HCT116 (cell line): ENCODE results near the gene TJP1.

Source experiments
- ELF1 ChIP-seq: IDR thresholded peaks from 2 replicates; pipeline ENCODE4 v1.6.1; 2012; ENCODE audit warnings: low read depth, borderline replicate concordance
- EZH2 ChIP-seq: fragments of 200-600 bp; sonication (generic); IDR thresholded peaks from 2 replicates; pipeline ENCODE4 v1.6.1; 2017; ENCODE audit warnings: antibody characterized with exemption, mixed run types
- POLR2A ChIP-seq: IDR thresholded peaks from 2 replicates; pipeline ENCODE4 v1.7.0; 2011; ENCODE audit warnings: borderline replicate concordance; ENCODE audit not compliant: insufficient read depth, insufficient read length; ENCODE audit errors: extremely low read depth
- RAD21 ChIP-seq: IDR thresholded peaks from 2 replicates; pipeline ENCODE4 v1.6.1; 2012; ENCODE audit warnings: low read depth, mild to moderate bottlenecking
- ZNF274 ChIP-seq: fragments of 200-500 bp; sonication (Bioruptor generic); IDR thresholded peaks from 2 replicates; pipeline ENCODE4 v1.6.1; 2014; ENCODE audit warnings: mild to moderate bottlenecking, low read depth, low read length, inconsistent platforms
- TF ChIP-seq, protein P1 (sequence below), 3 experiments: fragments of 200-600 bp in 1 of 3; sonication (generic) in 1 of 3; IDR thresholded peaks in 2 of 3; conservative IDR thresholded peaks in 1 of 3; 2 replicates each; pipeline ENCODE4 v1.5.1; 2012 to 2017; ENCODE audit warnings: low read depth in 2 of 3, low read length in 2 of 3, antibody characterized with exemption in 1 of 3, borderline replicate concordance in 1 of 3, control low read depth in 1 of 3, mild to moderate bottlenecking in 1 of 3, mixed read lengths in 1 of 3, mixed run types in 1 of 3, moderate library complexity in 1 of 3; ENCODE audit not compliant: insufficient read depth in 1 of 3
- TF ChIP-seq, protein P2 (sequence below): IDR thresholded peaks from 2 replicates; pipeline ENCODE4 v1.6.1; 2011; ENCODE audit warnings: mild to moderate bottlenecking, low read length, moderate library complexity; ENCODE audit not compliant: insufficient replicate concordance; ENCODE audit errors: extremely low read depth

DNA sequence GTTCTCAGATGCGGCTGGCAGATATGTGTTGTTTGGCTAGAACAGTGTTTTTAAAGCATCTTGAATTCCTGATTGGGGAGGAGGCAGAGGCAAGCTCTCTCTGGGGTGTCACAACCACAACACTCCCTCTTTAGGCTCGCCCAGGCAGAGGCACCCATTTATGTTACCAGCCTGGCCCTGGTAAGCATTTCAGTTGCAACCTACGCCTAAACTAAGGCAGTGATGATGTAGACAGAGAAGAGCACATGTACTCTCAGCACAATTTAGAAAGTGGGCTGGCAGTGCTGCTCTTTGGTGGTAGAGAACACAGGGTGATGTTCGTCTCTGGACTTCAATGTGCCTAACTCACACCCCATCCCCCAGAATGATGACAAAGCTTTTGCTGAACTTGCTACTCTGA is 41.2 kb upstream of the TJP1 start:
- TF ChIP-seq POLR2A = no peak
- TF ChIP-seq, protein P1, sequence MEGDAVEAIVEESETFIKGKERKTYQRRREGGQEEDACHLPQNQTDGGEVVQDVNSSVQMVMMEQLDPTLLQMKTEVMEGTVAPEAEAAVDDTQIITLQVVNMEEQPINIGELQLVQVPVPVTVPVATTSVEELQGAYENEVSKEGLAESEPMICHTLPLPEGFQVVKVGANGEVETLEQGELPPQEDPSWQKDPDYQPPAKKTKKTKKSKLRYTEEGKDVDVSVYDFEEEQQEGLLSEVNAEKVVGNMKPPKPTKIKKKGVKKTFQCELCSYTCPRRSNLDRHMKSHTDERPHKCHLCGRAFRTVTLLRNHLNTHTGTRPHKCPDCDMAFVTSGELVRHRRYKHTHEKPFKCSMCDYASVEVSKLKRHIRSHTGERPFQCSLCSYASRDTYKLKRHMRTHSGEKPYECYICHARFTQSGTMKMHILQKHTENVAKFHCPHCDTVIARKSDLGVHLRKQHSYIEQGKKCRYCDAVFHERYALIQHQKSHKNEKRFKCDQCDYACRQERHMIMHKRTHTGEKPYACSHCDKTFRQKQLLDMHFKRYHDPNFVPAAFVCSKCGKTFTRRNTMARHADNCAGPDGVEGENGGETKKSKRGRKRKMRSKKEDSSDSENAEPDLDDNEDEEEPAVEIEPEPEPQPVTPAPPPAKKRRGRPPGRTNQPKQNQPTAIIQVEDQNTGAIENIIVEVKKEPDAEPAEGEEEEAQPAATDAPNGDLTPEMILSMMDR (IDR thresholded peaks at IDR 0.05 in 2 of 3, conservative IDR thresholded peaks at IDR 0.05 in 1 of 3; ENCODE audit: borderline replicate concordance in 1 of 3, insufficient read depth in 1 of 3, low read depth in 2 of 3, low read length in 2 of 3) = no peak
- no peak for TF ChIP-seq RAD21
- no peak for TF ChIP-seq ELF1
- TF ChIP-seq, protein P2, sequence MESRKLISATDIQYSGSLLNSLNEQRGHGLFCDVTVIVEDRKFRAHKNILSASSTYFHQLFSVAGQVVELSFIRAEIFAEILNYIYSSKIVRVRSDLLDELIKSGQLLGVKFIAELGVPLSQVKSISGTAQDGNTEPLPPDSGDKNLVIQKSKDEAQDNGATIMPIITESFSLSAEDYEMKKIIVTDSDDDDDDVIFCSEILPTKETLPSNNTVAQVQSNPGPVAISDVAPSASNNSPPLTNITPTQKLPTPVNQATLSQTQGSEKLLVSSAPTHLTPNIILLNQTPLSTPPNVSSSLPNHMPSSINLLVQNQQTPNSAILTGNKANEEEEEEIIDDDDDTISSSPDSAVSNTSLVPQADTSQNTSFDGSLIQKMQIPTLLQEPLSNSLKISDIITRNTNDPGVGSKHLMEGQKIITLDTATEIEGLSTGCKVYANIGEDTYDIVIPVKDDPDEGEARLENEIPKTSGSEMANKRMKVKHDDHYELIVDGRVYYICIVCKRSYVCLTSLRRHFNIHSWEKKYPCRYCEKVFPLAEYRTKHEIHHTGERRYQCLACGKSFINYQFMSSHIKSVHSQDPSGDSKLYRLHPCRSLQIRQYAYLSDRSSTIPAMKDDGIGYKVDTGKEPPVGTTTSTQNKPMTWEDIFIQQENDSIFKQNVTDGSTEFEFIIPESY = no peak
- no peak for TF ChIP-seq EZH2
- TF ChIP-seq ZNF274 = no peak
